K562 (cell line): ENCODE data around the gene NAB1. TPM values are rescaled to one million over a fixed set of nuclear protein-coding genes. Genes with fewer than 3 reads are reported as not detected.
A peak's percentile ranks its signal among the peaks of the same experiment; 100 is the strongest.

Experiments used
- BCL6 ChIP-seq: fragments of 250-450 bp; sonication (Bioruptor Pico); IDR thresholded peaks from 2 replicates; pipeline ENCODE4 v1.4.0; 2020
- DACH1 ChIP-seq: fragments of 450-650 bp; IDR thresholded peaks from 2 replicates; pipeline ENCODE4 v1.6.1; 2018; ENCODE audit not compliant: partially characterized antibody
- ETV5 ChIP-seq: sonication (generic); formaldehyde crosslinking; IDR thresholded peaks from 2 replicates; pipeline ENCODE4 v1.4.0; 2020; ENCODE audit warnings: low read depth, mild to moderate bottlenecking, missing genetic modification reagents
- HDAC1 ChIP-seq, 2 experiments: fragments of 450-650 bp; IDR thresholded peaks; 2 replicates each; pipeline ENCODE4 v1.6.1; 2016 to 2017; ENCODE audit warnings: inconsistent platforms in 1 of 2, mild to moderate bottlenecking in 1 of 2, moderate library complexity in 1 of 2
- LEF1 ChIP-seq: fragments of 450-650 bp; IDR thresholded peaks from 2 replicates; pipeline ENCODE4 v1.6.1; 2016; ENCODE audit warnings: mild to moderate bottlenecking
- MLLT1 ChIP-seq, 2 experiments: fragments of 450-650 bp; IDR thresholded peaks; 2 replicates each; pipeline ENCODE4 v1.6.1; 2016
- MYC ChIP-seq, 2 experiments: fragments of 250-450 bp in 1 of 2; sonication (Bioruptor Pico) in 1 of 2; IDR thresholded peaks; 2 replicates each; pipeline versions ENCODE4 v1.5.1 to v1.6.1; 2012 to 2021; ENCODE audit warnings: low read depth in 2 of 2, borderline replicate concordance in 1 of 2, improper control_type of control experiment in 1 of 2, low read length in 1 of 2, mild to moderate bottlenecking in 1 of 2, moderate library complexity in 1 of 2
- NFYB ChIP-seq: IDR thresholded peaks from 2 replicates; pipeline ENCODE4 v1.6.1; 2011; ENCODE audit warnings: mild to moderate bottlenecking, moderate library complexity; ENCODE audit not compliant: insufficient read length; ENCODE audit errors: extremely low read depth
- PHF8 ChIP-seq: fragments of 200-600 bp; sonication (generic); IDR thresholded peaks from 2 replicates; pipeline ENCODE4 v1.6.1; 2012; ENCODE audit warnings: mixed run types, mild to moderate bottlenecking, inconsistent platforms, low read length, moderate library complexity, borderline replicate concordance
- PKNOX1 ChIP-seq: fragments of 450-650 bp; IDR thresholded peaks from 2 replicates; pipeline ENCODE4 v1.6.1; 2016
- RAD51 ChIP-seq: fragments of 450-650 bp; IDR thresholded peaks from 2 replicates; pipeline ENCODE4 v1.7.1; 2016; ENCODE audit warnings: low read depth, mild to moderate bottlenecking, borderline replicate concordance
- SMAD2 ChIP-seq: fragments of 150-350 bp; IDR thresholded peaks from 2 replicates; pipeline ENCODE4 v1.6.1; 2014; ENCODE audit warnings: low read depth, mild to moderate bottlenecking, low read length
- ZBED1 ChIP-seq: IDR thresholded peaks from 2 replicates; pipeline ENCODE4 v1.6.1; 2014
- ZBTB34 ChIP-seq: fragments of 250-450 bp; sonication (Bioruptor Pico); IDR thresholded peaks from 2 replicates; pipeline ENCODE4 v1.8.0; 2021; ENCODE audit warnings: mild to moderate bottlenecking, moderate library complexity
- ZBTB43 ChIP-seq: sonication (generic); formaldehyde crosslinking; IDR thresholded peaks from 2 replicates; pipeline ENCODE4 v1.8.0; 2023; ENCODE audit warnings: mild to moderate bottlenecking, missing genetic modification reagents
- ZNF263 ChIP-seq: sonication (generic); formaldehyde crosslinking; IDR thresholded peaks from 2 replicates; pipeline ENCODE4 v1.8.0; 2022; ENCODE audit warnings: mild to moderate bottlenecking, missing genetic modification reagents, borderline replicate concordance
- ZNF324 ChIP-seq: fragments of 250-450 bp; sonication (Bioruptor Pico); IDR thresholded peaks from 2 replicates; pipeline ENCODE4 v1.4.0; 2020; ENCODE audit warnings: mild to moderate bottlenecking
- ZNF41 ChIP-seq: fragments of 250-450 bp; sonication (Bioruptor Pico); conservative IDR thresholded peaks from 2 replicates; pipeline ENCODE4 v1.4.0; 2020; ENCODE audit warnings: mild to moderate bottlenecking
- ZNF583 ChIP-seq: fragments of 250-450 bp; sonication (Bioruptor Pico); IDR thresholded peaks from 2 replicates; pipeline ENCODE4 v1.4.0; 2020
- ZNF639 ChIP-seq, 2 experiments: fragments of 200-800 bp in 1 of 2; sonication (Bioruptor generic) in 1 of 2; sonication (generic) in 1 of 2; formaldehyde crosslinking in 1 of 2; IDR thresholded peaks in 1 of 2; conservative IDR thresholded peaks in 1 of 2; 2 replicates each; pipeline versions ENCODE4 v1.5.0 to v1.6.1; 2016 to 2020; ENCODE audit warnings: missing compliant biosample characterization in 1 of 2, missing genetic modification characterization in 1 of 2, missing genetic modification reagents in 1 of 2
- ZNF830 ChIP-seq: fragments of 250-450 bp; sonication (Bioruptor Pico); IDR thresholded peaks from 2 replicates; pipeline ENCODE4 v1.5.0; 2021; ENCODE audit warnings: mild to moderate bottlenecking
- polyA plus RNA-seq, 8 experiments: library from polyadenylated mRNA; depleted of rRNA in 4 of 8; stranded (reverse) in 5 of 8; unstranded in 3 of 8; fragments of >200 nt; fragmentation: Nextera tagmentation in 2 of 8; fragmentation: Illumina TruSeq in 1 of 8; extraction: Ambion mirVana in 2 of 8; extraction: Trizol in 1 of 8; gene quantifications; 2 replicates each; pipeline versions ENCODE4 v1.2.1 to v1.2.3, GENCODE V29; 2011 to 2014; ENCODE audit warnings: inconsistent platforms in 1 of 8, missing spikeins in 1 of 8
- total RNA-seq, 7 experiments: library from RNA; depleted of rRNA in 6 of 7; stranded (reverse); fragments of >200 nt in 6 of 7; fragmentation: Illumina TruSeq in 2 of 7; extraction: Trizol in 2 of 7; gene quantifications; 2 replicates each; pipeline versions ENCODE4 v1.2.1 to v1.2.3, GENCODE V29; 2011 to 2021; ENCODE audit warnings: low replicate concordance in 1 of 7

NAB1 gene
- total and polyA plus RNA-seq, 9 of the 15 experiments (the other 6 are each of a cell fraction or from before 2014, with no cell fraction given) = 3.1 to 23.0 (median 16.3) TPM

- no peak for TF ChIP-seq ZBTB34 (CRISPR knock-in tag)
- no peak for TF ChIP-seq PKNOX1
- TF ChIP-seq ZNF41 = no peak
- no peak for TF ChIP-seq MLLT1 (IDR thresholded peaks at IDR 0.05)
- no peak for TF ChIP-seq RAD51
- no peak for TF ChIP-seq BCL6
- no peak for TF ChIP-seq ZBED1
- no peak for TF ChIP-seq NFYB
- TF ChIP-seq ZNF830 (CRISPR knock-in tag) = no peak
- no peak for TF ChIP-seq ZBTB43 (CRISPR knock-in tag)
- peak in 1 of 2 experiments; percentile 24; a peak in 1 of 4 replicates for TF ChIP-seq HDAC1 (IDR thresholded peaks at IDR 0.05)
- TF ChIP-seq SMAD2 = no peak
- TF ChIP-seq MYC (IDR thresholded peaks at IDR 0.05; ENCODE audit: low read depth, low read length) = no peak
- no peak for TF ChIP-seq MYC (CRISPR knock-in tag; IDR thresholded peaks at IDR 0.05; ENCODE audit: borderline replicate concordance, low read depth)
- no peak; the same call in 1 of the 2 replicates for TF ChIP-seq ZNF583 (CRISPR knock-in tag)
- no peak for TF ChIP-seq ZNF324 (CRISPR knock-in tag)
- no peak for TF ChIP-seq ETV5 (CRISPR knock-in tag)
- no peak for TF ChIP-seq DACH1
- TF ChIP-seq ZNF639 (CRISPR knock-in tag; conservative IDR thresholded peaks at IDR 0.05 in 1 of 2, IDR thresholded peaks at IDR 0.05 in 1 of 2) = peak in 1 of 2 experiments; percentile 76; a peak in 2 of 4 replicates
- no peak for TF ChIP-seq LEF1
- peak; percentile 32; the same call in 1 of the 2 replicates for TF ChIP-seq PHF8
- TF ChIP-seq ZNF263 (CRISPR knock-in tag) = peak; percentile 22; the same call in 1 of the 2 replicates
Measured at GRCh38 chr2:190649035-190649797, at the start of gene NAB1 (continued).
